ENCODE data around the gene MED9.
A peak's percentile ranks its signal among the peaks of the same experiment; 100 is the strongest.

Gene MED9

GRCh38 chr17:17518014-17518413, 41.2 kb downstream of the MED9 start:
- no peak for DNase-seq

- no peak for DNase-seq
Measured at GRCh38 chr17:17518951-17519350, 42.2 kb downstream of the MED9 start.

- DNase-seq = no peak
Measured at GRCh38 chr17:17519886-17520285, 43.1 kb downstream of the MED9 start.

- no peak for DNase-seq
Measured at GRCh38 chr17:17520599-17521232, 43.9 kb downstream of the MED9 start.

- no peak for DNase-seq
Measured at GRCh38 chr17:17523001-17523730, 46.4 kb downstream of the MED9 start.

- DNase-seq = no peak
Measured at GRCh38 chr17:17523731-17524490, 47.1 kb downstream of the MED9 start.

GRCh38 chr17:17525311-17525710, 48.5 kb downstream of the MED9 start:
- DNase-seq = no peak

GRCh38 chr17:17525956-17526355, 49.2 kb downstream of the MED9 start:
- no peak for DNase-seq

GRCh38 chr17:17526369-17526768, 49.6 kb downstream of the MED9 start:
- DNase-seq = no peak

- DNase-seq = no peak
Measured at GRCh38 chr17:17527534-17527933, 50.7 kb downstream of the MED9 start.

- DNase-seq = no peak
Measured at GRCh38 chr17:17527956-17528500, 51.2 kb downstream of the MED9 start.

GRCh38 chr17:17528696-17529652, 52.2 kb downstream of the MED9 start:
- DNase-seq = no peak

GRCh38 chr17:17531156-17531555, 54.4 kb downstream of the MED9 start:
- no peak for DNase-seq

- DNase-seq = no peak
Measured at GRCh38 chr17:17532991-17533390, 56.2 kb downstream of the MED9 start.

GRCh38 chr17:17533901-17534441, 57.2 kb downstream of the MED9 start:
- DNase-seq = peak; percentile 38

GRCh38 chr17:17535957-17536356, 59.2 kb downstream of the MED9 start:
- DNase-seq = no peak

- DNase-seq = no peak
Measured at GRCh38 chr17:17536702-17537101, 59.9 kb downstream of the MED9 start.

- no peak for DNase-seq
Measured at GRCh38 chr17:17537311-17538099, 60.7 kb downstream of the MED9 start.

- DNase-seq = peak; percentile 87
Measured at GRCh38 chr17:17538417-17539391, 61.9 kb downstream of the MED9 start.

GRCh38 chr17:17539591-17539990, 62.8 kb downstream of the MED9 start:
- no peak for DNase-seq

Data from NCI-H774 (cell line).